ENCODE data around the gene GPHN.

Gene GPHN

GRCh38 chr14:67218126-67218525 is 710.2 kb downstream of the GPHN start:
- FAIRE-seq (no peak), DNase-seq (ENCODE audit: low spot score) (no peak)

GRCh38 chr14:67221248-67221981 is 713.5 kb downstream of the GPHN start:
- no peak for FAIRE-seq
- DNase-seq (ENCODE audit: low spot score) = peak; percentile 62

- DNase-seq (ENCODE audit: low spot score) (no peak), FAIRE-seq (no peak)
Observed at GRCh38 chr14:67221982-67222328, 714.0 kb downstream of the GPHN start.

GRCh38 chr14:67225523-67225922 is 717.6 kb downstream of the GPHN start:
- FAIRE-seq = no peak
- DNase-seq (ENCODE audit: low spot score) = no peak

- FAIRE-seq (no peak), DNase-seq (ENCODE audit: low spot score) (no peak)
Observed at GRCh38 chr14:67228325-67228984, 720.5 kb downstream of the GPHN start.

Measured in RCC 7860 (cell line).